HL-60/S4 treated with phorbol 12-myristate 13-acetate at 8.2 ng/mL for 4 days and 3 days (cell line): Measurements from ENCODE around the gene HOOK1.
"Not testable (repeated sequence)": the region's sequence is repeated elsewhere in the genome, so short reads cannot be mapped to it uniquely, and the experiment has no call there.

Experiments
- in situ Hi-C: fragments of 300-500 bp; cut with MboI; formaldehyde crosslinking; loops from 2 replicates; pipeline ENCODE4 v1.15.0; 2022; ENCODE audit warnings: low sequenced_read_pairs

Gene HOOK1

DNA sequence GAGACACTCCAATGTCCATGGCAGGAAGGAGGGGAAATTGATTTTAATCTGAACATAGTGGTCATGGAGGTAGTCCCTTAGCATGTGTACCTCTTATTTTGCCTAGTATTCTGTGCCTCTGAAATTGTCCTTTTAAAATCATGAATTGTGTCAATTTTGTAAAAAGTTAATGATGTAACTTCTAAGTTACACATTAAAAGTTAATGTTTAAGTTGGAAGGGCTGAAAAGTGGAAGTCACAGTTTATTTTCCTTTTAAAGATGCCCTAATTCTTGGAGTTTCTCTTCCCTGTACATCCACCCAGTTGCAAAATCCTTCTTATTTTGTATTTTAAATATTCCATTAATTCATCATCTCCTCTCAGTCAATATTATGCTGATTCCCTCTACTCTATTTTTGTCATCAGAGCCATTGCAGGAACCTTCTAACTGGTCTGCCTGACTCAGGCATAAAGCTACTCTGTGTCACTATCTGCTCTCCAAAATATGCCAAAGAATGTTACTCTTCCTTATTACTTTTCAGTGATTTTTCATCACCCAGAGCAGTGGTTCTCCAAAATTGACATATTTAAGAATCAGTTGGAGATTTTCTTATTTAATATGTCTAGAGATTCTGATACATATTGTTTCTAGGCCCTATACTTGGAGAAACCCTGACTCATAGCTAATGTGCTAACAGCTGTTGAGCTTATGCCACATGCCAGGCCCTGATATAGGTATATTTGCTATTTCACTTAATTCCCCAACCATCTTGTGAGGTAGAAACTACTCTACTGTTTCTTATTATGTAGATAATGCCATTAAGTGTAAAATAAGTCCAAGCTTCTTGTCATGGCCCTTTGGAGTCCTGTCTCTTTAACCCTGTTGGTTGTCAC is 5.1 kb downstream of the HOOK1 start:
- in situ Hi-C loops, result no loop called here

DNA sequence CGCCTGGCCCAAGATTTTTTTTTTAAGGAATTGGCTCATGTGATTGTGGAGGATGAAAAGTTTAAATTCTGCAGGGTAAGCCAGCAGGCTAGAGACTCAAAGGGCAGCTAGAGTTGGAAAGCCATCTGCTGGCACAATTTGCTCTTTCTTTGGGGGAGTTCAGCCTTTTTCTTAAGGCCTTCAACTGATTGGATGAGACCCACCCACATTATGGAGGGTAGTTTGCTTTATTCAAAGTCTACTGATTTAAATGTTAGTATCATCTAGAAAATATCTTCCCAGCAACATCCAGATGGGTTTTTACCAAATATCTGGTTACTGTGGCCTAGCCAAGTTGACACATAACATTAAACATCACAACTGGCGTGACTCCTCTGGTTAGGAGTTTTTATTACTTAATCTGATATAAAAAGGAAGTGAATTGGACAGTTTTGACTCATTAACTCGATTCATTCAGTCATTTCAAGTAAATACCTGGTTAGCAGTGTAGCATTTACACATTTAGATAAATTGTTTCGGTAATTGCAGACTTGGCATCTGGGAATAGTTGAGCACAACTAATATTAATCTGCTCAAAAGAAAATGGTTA is 12.4 kb downstream of the HOOK1 start:
- in situ Hi-C loops, result no loop called here

DNA sequence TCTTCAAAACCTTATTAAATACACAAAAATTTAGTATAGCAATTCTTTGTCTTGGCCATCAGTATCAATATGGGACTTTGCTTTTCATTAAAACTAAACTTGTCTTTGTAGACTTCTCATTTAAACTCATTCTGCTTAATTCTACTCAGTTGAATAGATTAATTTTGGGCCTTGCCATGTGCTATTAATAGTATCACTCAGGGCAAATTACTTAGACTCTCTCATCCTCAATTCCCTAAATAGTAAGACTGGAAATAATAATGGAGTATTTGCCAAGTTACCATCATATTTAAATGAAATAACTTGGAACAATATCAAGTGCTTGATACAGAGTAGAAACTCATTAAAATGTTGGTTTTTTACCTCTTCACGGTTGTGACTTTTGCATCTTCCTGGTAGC is 13.4 kb downstream of the HOOK1 start:
- in situ Hi-C loops, result no loop called here

DNA sequence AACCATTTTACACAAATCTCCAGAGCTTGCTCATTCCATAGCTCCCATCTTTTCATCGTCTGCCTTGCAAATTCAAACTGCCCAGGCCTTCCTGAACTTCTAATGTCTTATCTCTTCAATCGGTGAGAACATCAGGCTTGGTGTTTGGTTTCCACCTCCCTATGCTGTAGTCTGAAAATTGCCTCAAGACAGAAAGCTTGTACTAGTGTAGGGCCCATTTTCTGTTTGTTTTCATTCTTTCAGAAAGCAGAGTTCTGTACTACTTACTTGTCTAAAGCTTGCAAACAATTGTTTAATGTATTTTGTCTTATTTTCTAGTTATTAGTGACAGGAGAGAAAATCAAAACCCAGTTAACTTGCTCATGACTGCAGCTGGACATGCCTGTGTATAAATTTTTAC is 16.8 kb downstream of the HOOK1 start:
- in situ Hi-C loops, result no loop called here

DNA sequence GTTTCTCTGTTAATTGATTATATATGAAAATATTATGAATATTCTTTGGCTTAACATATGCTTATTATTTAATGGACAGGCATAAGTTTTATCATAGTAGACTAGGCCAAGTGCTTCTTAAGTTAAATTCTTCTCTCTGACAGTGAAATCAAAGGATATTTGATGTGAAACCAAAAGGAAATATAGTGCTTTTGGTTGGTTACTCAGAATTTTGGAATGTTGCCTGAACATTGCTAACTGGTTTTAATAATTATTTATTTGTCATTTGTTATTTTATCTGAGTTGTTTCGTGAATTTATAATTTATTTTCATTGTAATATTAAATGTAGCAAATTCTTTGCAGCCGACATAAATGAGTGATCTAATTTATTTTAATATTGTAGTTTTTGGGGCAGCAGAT is 18.3 kb downstream of the HOOK1 start:
- in situ Hi-C loops, result no loop called here

DNA sequence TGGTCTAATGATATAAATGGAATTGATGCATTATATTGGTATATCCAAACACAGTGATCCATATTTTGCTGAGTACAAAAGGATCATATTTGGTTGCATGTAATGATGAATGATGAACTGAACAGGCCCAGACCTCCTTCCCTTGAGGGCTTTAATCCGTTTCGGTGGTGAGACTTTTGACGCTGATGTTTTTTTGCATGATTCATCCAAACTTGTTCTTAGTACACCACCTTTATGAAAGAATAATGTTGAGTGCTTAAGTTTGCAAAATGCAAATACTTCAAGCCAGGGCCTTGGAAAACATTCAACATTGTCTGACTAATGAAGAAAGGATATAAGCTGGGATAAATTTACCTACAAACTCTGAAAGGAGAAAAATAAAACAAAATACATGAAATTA is 19.2 kb downstream of the HOOK1 start:
- in situ Hi-C loops, result no loop called here

DNA sequence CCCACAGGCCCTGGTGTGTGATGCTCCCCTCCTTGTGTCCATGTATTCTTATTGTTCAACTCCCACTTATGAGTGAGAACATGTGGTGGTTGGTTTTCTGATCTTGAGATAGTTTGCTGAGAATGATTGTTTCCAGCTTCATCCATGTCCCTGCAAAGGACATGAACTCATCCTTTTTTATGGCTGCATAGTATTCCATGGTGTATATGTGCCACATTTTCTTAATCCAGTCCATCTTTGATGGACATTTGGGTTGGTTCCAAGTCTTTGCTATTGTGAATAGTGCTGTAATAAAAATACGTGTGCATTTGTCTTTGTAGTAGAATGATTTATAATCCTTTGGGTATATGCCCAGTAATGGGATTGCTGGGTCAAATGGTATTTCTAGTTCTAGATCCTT is 23.1 kb downstream of the HOOK1 start:
- in situ Hi-C loops, result not testable (repeated sequence)

DNA sequence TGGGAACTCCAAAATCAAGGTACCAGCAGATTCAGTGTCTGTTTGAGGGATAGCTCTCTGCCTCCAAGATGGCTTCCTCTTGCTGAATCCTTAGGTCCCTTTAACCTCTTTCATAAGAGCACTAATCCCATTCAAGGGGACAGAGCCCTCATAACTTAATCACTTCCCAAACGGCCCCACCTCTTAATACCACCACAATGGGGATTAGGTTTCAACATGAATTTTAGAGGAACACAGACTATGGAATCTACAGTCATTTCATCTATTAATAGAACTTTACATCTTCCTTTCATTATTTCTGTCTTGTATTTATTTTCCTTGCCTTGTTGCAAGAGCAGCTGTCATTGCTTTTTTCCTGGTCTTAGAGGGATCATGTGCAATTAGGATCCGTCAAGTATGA is 30.3 kb downstream of the HOOK1 start:
- in situ Hi-C loops, result no loop called here

DNA sequence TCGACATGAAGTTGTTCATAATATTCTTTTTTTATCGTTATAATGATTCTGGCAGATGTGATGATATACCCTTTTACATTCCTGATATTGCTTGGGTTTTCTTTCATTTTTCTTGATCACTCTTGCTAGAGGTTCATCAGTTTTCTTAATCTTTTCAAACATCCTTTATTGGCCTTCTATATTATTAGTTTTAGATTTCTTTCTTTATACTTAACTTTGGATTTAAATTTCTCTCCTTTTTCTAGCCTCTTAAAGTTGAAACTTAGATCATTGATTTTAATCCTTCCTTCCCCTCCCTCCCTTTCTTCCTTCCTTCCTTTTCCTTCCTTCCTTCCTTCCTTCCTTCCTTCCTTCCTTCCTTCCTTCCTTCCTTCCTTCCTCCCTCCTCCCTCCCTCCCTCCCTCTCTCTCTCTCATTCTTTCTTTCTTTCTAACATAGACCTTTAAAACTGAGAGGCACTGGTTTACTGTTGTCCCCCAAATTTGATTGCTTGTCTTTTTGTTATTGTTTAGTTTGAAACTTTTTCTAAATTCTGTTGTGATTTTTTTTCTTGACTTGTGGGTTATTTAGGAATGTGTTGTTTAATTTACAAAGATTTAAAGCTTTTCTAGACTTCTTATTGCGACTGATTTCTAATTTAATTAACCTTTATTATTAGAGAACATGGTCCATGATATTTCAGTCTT is 31.6 kb downstream of the HOOK1 start:
- in situ Hi-C loops, result no loop called here

DNA sequence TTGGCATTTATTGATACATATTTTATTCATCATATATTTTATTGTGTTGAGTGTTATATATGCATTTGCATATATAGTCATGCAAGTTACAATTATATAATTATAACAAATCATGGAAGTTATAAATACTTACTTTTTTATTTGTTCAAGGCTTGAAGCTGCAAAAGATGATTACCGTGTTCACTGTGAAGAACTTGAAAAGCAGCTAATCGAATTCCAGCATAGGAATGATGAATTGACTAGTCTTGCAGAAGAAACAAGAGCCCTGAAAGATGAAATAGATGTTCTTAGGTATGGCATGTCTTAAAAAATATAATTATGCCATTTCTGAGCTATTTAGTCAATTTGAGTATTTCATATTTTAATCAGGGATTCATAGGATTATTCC is 32.1 kb downstream of the HOOK1 start:
- in situ Hi-C loops, result no loop called here

DNA sequence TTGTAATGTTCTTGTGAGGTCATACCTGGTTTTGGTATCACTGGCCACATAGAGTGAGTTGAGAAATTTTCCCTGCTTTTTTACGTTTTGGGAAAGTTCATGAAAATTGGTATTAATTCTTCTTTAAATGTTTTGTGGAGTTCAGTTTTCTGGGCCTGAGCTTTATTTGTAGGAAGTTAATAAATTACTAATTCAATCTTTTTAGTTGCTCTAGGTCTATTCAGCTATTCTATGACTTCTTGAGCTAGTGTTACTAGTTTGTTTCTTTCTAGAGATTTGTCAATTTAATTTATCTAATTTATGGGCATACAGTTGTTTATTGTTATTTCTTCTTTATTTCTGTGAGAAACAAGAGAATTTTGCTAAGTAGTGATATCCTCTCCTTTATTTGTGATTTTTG is 37.4 kb downstream of the HOOK1 start:
- in situ Hi-C loops, result no loop called here

DNA sequence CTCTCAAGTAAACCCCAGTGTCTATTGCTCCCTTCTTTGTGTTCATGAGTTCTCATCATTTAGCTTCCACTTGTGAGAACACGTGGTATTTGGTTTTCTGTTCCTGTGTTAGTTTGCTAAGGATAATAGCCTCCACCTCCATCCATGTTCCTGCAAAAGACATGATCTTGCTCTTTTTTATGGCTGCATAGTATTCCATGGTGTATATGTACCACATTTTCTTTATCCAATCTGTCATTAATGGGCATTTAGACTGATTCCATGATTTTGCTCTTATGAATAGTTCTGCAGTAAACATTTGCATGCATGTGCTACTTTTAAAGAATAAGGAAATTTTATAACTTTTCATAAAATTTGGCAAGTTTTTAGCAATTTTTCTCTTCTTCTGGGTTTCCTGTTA is 40.5 kb downstream of the HOOK1 start:
- in situ Hi-C loops, result not testable (repeated sequence)

DNA sequence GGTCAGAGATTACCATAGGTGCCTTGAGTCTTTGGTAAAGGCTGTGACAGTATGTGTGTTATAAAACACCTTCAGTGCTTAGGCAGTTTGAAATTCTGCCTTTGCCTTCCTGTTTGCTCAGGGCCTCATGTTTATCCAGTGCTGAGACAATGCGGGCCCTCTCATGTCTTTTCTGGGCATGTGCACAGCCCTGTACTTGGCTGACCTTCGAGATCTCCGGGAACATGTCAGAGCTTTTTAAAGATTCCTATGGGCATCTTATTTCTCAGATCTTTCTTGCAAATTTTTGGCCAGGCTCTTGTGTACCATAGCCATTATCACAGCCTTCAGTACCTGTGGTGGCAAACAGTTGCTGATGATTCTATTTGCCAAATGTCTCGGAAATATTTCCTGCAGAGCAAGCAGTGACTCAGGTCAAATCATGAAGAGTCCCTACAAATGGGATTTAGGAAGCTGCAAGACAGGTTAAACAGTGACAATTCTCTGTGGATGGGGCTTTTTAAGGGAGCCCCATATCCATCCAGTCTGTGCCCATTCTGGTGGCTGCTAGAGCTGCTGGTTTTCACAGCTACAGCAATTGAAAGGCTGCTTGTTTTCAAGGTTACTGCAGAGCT is 42.1 kb downstream of the HOOK1 start:
- in situ Hi-C loops, result no loop called here

DNA sequence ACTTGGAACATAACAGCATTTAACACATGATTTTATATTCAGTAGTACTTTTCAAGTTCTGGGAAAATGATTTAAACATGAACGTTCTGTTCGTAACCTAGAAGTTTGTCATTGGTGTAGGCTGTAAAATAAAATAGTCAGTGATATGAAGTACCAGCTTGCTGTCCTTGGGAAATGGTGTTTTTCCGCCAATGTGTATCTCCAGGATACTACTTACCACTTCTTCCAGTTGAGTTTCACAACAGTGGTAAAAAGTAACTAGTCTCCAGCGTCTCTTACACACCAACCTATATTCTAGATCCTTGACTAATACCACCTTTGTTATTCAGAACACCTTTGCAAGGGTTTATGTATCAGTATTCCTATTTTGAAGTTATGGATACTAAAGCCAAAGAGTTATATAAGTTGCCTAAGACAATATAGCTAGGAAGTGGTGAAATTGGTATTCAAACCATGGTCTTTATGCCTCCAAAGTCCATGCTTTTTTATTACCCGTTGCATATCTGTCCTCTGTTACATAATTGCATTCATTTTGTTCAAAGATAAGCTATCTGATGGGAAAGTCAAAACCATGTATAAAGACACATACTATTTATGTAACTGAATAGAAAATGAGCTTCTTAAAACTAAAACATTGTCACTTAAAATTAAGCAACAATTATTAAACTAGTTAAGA is 43.1 kb downstream of the HOOK1 start:
- in situ Hi-C loops, result no loop called here

DNA sequence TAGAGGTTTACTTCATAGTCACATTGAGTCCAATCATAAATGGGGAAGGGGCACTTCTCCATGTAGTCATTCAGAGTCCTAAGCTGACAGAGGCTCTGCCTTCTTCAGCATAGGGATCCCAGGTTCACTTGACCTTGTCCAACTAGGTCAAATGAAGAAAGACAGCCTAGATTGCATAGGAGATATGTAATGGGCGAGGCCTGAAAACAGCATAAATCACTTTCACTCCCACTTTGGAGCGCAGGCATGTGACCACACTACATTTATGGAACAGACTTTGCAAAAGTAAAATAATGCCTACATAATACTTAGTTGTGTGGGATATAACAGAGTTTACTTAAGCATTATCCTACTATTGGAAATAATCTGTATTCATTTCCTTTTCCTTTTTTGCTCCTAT is 51.7 kb downstream of the HOOK1 start:
- in situ Hi-C loops, result no loop called here

DNA sequence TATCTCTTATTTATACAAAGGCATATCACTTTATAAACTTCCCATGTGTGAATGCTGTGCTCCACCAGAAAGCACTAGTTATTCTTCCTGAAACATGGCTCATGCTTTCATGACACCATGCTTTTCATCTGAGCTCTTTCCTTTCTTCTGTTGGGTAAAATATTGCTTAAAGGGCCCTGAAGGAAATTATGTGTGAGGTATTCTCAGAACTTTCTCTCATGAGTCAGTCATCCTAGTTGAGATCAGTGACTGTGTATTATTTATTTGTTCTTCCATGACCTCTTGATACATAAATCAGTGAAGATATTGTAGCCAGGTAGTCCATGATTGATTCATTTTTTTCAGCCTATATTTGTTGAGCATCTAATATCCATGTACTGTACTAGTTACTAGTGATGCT is 57.0 kb downstream of the HOOK1 start:
- in situ Hi-C loops, result no loop called here

DNA sequence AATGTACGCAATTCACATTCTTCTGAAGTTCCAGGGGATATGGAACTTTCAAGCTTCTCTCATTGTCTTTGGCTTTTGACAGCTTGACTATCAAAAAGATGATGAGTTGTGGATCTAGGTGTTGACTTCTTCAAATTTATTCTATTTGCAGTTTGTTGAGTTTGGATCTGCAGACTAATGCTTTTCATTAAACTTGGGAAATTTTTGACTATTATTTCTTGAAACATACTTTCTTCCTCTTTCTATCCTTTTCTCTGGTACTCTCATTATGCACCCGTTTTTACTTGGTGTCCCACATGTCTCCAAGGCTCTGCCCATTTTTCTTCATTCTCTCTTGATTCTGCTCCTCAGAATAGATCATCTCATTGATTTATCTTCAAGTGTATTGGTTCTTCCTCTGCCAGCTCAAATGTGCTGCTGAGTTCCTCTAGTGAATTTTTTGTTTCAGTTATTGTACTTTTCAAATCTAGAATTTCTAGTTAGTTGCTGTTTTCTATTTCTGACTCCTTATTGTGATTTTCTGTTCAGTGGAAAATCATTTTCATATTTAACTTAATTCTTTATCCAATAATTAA is 62.4 kb downstream of the HOOK1 start:
- in situ Hi-C loops, result no loop called here

DNA sequence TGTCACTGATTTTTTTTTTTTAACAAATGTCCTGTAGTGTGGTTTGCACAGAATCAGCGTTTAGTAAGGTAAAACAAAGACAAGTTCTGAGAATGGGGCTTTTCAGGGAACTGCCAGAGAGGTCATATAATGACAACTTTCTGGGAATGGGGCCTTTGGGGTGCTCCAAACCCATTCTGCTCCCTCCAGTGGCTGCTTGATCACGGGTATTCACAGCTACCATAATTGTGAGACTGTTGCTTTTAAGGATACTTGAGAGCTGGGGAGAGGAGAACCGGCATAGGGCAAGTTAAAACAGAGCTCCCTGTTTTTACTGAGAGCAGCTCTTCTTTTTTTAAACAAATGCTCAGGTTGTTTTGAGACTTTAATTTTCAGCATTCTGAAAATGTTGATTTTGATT is 63.6 kb downstream of the HOOK1 start:
- in situ Hi-C loops, result no loop called here

DNA sequence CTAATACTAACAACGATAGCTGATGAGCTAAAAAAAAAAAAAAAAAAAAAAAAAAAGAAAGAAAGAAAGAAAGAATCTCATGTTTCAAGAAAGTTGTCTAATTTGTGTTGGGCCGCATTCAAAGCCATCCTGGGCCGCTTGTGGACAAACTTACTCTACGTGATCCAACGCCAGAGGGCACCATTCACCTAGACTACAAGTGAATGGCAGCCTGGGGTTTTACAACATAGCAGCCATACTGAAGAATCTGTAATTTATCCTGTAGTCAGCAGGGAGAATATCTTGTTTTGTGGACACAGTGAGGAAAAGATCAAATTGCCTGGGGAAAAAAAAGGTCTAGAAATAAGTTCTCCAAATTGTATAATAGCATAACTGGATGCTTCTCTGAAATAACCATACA is 64.8 kb downstream of the HOOK1 start:
- in situ Hi-C loops, result no loop called here

DNA sequence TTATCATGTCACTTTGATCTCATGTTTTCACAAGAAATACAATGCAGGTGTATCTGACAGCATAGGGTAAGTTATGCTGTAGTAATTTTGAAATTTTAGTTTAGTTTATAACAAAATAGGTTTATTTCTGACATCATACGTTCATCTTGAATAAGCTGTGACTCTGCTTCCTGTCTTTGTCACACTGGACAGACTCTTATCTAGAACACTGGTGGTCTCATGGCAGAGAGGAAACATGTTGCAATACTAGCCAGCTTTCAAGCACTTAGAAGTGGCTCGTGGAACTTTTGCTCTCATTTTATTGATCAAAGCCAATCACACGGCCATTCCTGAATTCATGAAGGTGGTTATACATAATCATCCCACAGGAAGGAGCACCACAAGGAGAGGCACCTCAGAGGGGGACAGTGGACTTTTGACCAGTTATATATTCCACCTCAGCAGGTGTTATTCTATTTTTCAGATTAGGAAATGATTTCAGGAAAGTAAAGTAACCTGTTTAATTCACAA is 65.3 kb downstream of the HOOK1 start:
- in situ Hi-C loops, result no loop called here

DNA sequence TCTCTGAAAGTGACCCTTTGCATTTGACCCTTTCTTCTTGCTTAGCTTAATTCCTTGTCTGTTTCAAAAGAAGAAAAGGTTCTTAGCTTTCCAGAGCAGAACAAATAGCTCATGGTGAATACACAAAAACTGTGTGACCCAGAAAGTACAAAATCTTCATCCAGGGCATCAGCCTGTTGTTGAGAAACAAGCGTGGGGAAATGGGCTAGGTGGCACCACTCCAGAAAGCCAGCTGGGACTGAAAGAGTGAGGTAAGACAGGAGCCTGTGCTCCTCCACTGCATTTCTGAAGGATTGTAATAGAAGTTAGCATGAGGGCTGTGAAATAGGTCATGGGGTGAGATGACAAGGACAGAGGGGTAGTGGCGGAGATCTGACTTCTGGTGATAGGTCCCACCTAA is 66.0 kb downstream of the HOOK1 start:
- in situ Hi-C loops, result no loop called here
